Parathyroid adenoma (tissue), 2 donors: ENCODE results near the gene HFE.

Experiments
- H2AFZ ChIP-seq: fragments of 300-600 bp; sonication (generic); one replicate; pipeline ENCODE4 v1.7.0; 2017; ENCODE audit warnings: antibody characterized with exemption, mild to moderate bottlenecking
- H3K27ac ChIP-seq: fragments of 300-600 bp; sonication (generic); one replicate; pipeline ENCODE4 v1.7.0; 2017
- H3K27me3 ChIP-seq: fragments of 300-600 bp; sonication (generic); one replicate; pipeline ENCODE4 v1.7.0; 2017; ENCODE audit warnings: low read length; ENCODE audit not compliant: control insufficient read depth, insufficient read depth
- H3K36me3 ChIP-seq: fragments of 300-600 bp; sonication (generic); one replicate; pipeline ENCODE4 v1.7.0; 2017; ENCODE audit warnings: low read length; ENCODE audit not compliant: control insufficient read depth, insufficient read depth
- H3K4me1 ChIP-seq: fragments of 300-600 bp; sonication (generic); one replicate; pipeline ENCODE4 v1.7.0; 2017; ENCODE audit warnings: control low read depth
- H3K4me2 ChIP-seq: fragments of 300-600 bp; sonication (generic); one replicate; pipeline ENCODE4 v1.7.0; 2017; ENCODE audit warnings: low read length
- H3K4me3 ChIP-seq: fragments of 300-600 bp; sonication (generic); one replicate; pipeline ENCODE4 v1.7.0; 2017; ENCODE audit warnings: low read depth, low read length
- H3K79me2 ChIP-seq: fragments of 300-600 bp; sonication (generic); one replicate; pipeline ENCODE4 v1.7.0; 2017; ENCODE audit warnings: control low read depth
- H3K9ac ChIP-seq: fragments of 300-600 bp; sonication (generic); one replicate; pipeline ENCODE4 v1.7.0; 2017; ENCODE audit warnings: mild to moderate bottlenecking
- H3K9me3 ChIP-seq: fragments of 300-600 bp; sonication (generic); one replicate; pipeline ENCODE4 v1.7.0; 2017; ENCODE audit warnings: low read length; ENCODE audit not compliant: control insufficient read depth
- TF ChIP-seq, protein P1 (sequence below): fragments of 300-600 bp; sonication (generic); IDR thresholded peaks from one replicate; pipeline ENCODE4 v1.7.0; 2017; ENCODE audit warnings: antibody characterized with exemption, mild to moderate bottlenecking
- donor health status: primary hyperparathyroidism.

The HFE gene

DNA sequence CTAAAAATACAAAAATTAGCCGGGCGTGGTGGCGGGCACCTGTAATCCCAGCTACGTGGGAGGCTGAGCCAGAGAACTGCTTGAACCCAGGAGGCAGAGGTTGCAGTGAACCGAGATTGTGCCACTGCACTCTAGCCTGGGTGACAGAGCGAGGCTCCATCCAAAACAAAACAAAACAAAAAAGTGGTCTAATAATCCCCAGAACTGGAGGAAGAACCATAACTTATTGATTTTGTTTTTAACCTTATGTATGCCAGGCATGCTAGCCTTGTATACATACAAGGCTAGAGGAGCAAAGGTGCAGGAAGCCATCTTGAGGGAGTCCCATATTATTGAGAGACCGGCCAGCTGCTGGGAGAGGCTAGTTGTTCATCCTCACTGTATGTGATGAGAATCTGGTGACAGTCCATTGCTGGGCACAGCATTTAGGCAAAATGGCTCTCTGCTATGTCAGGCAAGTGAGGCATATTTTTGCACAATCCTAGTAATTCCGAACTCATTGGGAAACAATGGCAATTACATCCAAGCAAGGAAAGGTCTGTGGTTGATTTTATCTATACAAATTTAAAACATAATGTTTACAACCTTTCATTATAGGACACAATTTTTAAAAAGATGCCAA lies 18.0 kb downstream of the HFE start:
- Histone ChIP-seq H3K9ac (no peak overlapping the region), H3K27me3 (no peaks in the 10 kb centered on the region), H3K4me3 (no peak overlapping the region), H3K79me2 (no peaks in the 10 kb centered on the region), H3K4me2 (no peak overlapping the region), H2AFZ (no peak overlapping the region), H3K9me3 (no peaks in the 10 kb centered on the region), H3K27ac (no peak overlapping the region), H3K4me1 (peaks cover 3% of the 10 kb centered on the region), H3K36me3 (no peaks in the 10 kb centered on the region)
- TF ChIP-seq, protein P1, sequence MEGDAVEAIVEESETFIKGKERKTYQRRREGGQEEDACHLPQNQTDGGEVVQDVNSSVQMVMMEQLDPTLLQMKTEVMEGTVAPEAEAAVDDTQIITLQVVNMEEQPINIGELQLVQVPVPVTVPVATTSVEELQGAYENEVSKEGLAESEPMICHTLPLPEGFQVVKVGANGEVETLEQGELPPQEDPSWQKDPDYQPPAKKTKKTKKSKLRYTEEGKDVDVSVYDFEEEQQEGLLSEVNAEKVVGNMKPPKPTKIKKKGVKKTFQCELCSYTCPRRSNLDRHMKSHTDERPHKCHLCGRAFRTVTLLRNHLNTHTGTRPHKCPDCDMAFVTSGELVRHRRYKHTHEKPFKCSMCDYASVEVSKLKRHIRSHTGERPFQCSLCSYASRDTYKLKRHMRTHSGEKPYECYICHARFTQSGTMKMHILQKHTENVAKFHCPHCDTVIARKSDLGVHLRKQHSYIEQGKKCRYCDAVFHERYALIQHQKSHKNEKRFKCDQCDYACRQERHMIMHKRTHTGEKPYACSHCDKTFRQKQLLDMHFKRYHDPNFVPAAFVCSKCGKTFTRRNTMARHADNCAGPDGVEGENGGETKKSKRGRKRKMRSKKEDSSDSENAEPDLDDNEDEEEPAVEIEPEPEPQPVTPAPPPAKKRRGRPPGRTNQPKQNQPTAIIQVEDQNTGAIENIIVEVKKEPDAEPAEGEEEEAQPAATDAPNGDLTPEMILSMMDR: no peak

DNA sequence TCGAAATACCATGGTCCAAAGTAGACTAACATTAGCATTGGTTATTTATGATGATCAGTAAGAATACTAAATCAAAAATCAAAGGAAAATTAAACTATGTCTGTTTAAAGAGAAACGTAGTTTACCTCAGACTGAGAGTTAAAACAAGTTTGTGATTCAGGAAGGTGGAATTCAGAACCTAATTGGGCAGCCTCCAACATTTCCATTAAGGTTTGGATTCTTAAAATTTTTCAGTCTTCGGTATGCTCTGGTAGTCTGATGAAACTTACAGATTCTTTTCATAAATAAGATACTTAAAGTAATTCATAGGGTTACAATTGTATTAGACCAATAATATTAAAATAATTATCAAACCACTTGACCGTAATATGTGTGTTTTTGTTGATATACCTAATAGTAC lies 18.6 kb downstream of the HFE start:
- no peak overlapping the region for H3K27ac ChIP-seq
- TF ChIP-seq, protein P1: no peak

DNA sequence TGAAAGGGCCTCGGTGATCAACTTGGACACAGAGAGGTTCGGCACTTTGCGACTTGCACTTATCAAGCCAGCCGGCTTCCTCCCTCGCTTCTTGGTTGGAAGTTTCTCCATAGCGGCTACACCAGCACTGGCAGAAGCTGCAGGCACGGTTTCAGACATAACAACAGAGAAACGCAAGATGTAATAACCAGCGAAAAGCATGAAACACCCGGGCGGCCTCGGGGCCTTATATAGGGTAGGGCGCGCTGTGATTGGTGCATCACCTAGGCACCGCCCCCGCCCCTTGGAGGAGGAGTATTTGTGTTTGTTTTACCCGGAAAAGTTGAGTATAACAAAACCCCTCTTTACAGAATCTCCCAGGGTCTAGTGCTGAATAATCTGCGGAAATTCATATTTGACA lies 20.7 kb downstream of the HFE start:
- Histone ChIP-seq H3K79me2 (no peaks in the 10 kb centered on the region), H3K36me3 (no peaks in the 10 kb centered on the region), H3K9me3 (no peaks in the 10 kb centered on the region), H3K27ac (no peak overlapping the region), H3K4me1 (peaks cover 3% of the 10 kb centered on the region), H3K4me2 (no peak overlapping the region), H3K9ac (no peak overlapping the region), H3K27me3 (no peaks in the 10 kb centered on the region), H2AFZ (no peak overlapping the region), H3K4me3 (no peak overlapping the region)
- TF ChIP-seq, protein P1: no peak

More for the DNA sequence above, 18.6 kb downstream of the HFE start:
- Histone ChIP-seq H3K9ac (no peak overlapping the region), H3K9me3 (no peaks in the 10 kb centered on the region), H3K4me2 (no peak overlapping the region), H3K79me2 (no peaks in the 10 kb centered on the region), H3K4me1 (peaks cover 3% of the 10 kb centered on the region), H3K27me3 (no peaks in the 10 kb centered on the region), H3K36me3 (no peaks in the 10 kb centered on the region), H3K4me3 (no peak overlapping the region), H2AFZ (no peak overlapping the region)

DNA sequence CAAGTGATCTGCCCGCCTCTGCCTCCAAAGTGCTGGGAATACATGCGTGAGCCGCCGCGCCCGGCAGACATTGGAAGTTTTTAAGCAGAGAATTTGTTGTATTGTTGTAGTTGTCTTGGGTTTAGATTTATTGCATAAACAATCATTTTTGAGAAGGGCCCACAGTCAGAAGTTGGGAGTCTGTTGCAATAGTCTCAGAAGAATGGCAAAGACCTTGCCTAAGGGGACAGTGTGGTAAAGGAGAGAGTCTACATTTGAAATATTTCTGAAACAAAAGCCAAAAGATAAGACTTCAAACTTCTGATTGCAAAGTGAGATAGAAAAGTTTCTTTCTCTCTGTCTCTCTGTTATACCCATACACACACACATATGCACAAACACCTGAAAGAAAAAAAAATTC lies 22.5 kb downstream of the HFE start:
- H3K27me3 ChIP-seq: no peaks in the 10 kb centered on the region
- no peaks in the 10 kb centered on the region for H3K4me1 ChIP-seq

More for the DNA sequence above, 22.5 kb downstream of the HFE start:
- TF ChIP-seq, protein P1: no peak
- Histone ChIP-seq H3K9me3 (no peaks in the 10 kb centered on the region), H3K27ac (no peak overlapping the region), H2AFZ (no peak overlapping the region), H3K9ac (no peak overlapping the region), H3K79me2 (no peaks in the 10 kb centered on the region), H3K4me3 (no peak overlapping the region), H3K36me3 (no peaks in the 10 kb centered on the region), H3K4me2 (no peak overlapping the region)
